GM12875 (cell line): ENCODE results near the gene UTRN.

ENCODE experiments used
- H3K4me3 ChIP-seq: one replicate; pipeline ENCODE4 v1.5.1; 2011; ENCODE audit warnings: low read depth, low read length, control low read depth
- CTCF ChIP-seq: IDR thresholded peaks from 2 replicates; pipeline ENCODE4 v1.5.1; 2011; ENCODE audit warnings: low read depth, mild to moderate bottlenecking, control low read depth, inconsistent platforms, low read length, moderate library complexity, borderline replicate concordance; ENCODE audit not compliant: insufficient read depth

Gene UTRN

DNA sequence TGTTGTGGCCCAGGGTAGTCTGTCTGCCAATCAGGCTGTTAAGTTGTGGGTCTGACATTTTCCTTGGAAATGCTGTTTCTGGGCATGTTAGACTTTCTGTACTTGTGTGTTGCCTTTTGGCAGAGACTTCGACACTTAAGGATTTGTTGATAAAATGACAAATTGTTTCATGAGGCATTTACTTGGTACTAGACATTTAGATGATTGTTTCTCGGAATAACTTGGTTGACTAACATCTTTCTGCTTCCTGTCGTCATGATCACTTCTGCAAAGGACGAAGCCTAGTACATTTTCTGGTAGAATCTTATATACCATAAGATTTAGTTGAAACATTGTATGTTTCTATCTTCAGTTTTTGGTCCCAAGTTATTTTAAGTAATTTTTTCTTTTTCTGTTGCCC is 34.1 kb downstream of the UTRN start:
- H3K4me3 ChIP-seq: no peak overlapping the region
- no peak for TF ChIP-seq CTCF

DNA sequence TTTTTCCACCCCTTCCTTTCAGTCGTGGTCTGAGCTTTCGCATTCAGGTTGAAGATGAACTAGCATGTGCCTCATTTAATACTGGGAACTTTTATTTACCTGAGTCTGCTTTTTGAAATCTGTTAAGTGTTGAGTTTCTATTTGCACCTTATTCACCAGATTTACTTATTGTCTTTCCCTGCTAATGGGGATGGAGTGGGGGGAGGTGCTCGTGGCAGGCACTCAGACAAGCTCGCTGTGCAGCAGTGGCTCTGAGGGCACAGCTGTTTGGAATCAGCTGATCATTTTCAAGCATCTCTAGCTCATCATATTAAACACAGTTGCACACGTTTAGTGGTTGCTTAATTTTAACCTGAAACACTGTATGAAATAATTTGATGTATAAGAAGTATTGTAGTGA is 35.6 kb downstream of the UTRN start:
- no peak for TF ChIP-seq CTCF
- no peak overlapping the region for H3K4me3 ChIP-seq

GRCh38 chr6:144321839-144322591 is 36.9 kb downstream of the UTRN start:
- H3K4me3 ChIP-seq: no peak overlapping the region
- TF ChIP-seq CTCF: no peak

- TF ChIP-seq CTCF: no peak
- no peak overlapping the region for H3K4me3 ChIP-seq
These were observed 40.1 kb downstream of the UTRN start for GRCh38 chr6:144325232-144325631.

- no peak overlapping the region for H3K4me3 ChIP-seq
- TF ChIP-seq CTCF: no peak
These were observed 41.3 kb downstream of the UTRN start for GRCh38 chr6:144326393-144326792.

DNA sequence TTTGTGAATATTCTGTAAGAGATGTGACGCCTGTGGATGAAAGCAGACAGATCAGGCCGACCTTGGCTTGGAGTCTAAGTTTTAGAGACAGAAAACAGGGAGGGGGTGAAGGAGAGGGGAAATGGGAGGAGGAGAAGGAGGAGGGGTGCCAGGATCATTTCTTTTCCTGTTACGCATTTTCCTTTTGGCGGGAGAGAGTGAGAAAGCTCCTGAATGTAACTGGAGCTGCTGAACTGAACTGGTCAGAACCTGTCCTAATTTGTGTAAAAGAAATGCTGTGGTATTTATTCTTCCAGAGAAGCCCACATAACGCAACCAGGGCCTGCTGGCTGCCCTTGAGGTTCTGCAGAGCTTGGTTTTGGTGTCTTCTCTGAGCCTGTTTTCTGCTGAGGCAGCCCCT is 41.9 kb downstream of the UTRN start:
- no peak overlapping the region for H3K4me3 ChIP-seq
- no peak for TF ChIP-seq CTCF
